HG03457 (cell line): ENCODE measurements around the gene RPRD1B.

Source experiments
- ATAC-seq: cut with Tn5 transposase; IDR thresholded peaks from one replicate; pipeline ENCODE4 v1.9.1; 2021; ENCODE audit warnings: moderate number of reproducible peaks; ENCODE audit not compliant: unreplicated experiment

RPRD1B gene

GRCh38 chr20:38034961-38035360, 1.4 kb downstream of the RPRD1B start:
- no peak for ATAC-seq

- no peak for ATAC-seq
Measured at GRCh38 chr20:38036366-38036765, 2.8 kb downstream of the RPRD1B start.

DNA sequence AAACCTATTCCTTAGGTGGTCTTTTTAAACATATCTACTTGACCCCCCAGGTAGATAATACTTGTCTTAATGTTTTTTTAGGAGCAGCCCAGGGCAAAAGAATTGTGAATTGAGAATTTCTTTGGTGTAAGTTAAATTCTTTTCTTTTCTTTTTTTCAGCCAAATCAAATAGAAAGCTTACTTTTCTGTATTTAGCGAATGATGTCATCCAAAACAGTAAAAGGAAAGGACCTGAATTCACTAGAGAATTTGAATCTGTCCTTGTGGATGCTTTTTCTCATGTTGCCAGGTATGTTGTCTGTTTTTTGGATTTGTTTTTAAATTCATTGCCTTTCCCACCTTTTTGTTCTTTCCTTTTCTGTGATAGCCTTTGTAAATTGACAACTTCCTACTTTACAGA, 6.7 kb downstream of the RPRD1B start:
- no peak for ATAC-seq

DNA sequence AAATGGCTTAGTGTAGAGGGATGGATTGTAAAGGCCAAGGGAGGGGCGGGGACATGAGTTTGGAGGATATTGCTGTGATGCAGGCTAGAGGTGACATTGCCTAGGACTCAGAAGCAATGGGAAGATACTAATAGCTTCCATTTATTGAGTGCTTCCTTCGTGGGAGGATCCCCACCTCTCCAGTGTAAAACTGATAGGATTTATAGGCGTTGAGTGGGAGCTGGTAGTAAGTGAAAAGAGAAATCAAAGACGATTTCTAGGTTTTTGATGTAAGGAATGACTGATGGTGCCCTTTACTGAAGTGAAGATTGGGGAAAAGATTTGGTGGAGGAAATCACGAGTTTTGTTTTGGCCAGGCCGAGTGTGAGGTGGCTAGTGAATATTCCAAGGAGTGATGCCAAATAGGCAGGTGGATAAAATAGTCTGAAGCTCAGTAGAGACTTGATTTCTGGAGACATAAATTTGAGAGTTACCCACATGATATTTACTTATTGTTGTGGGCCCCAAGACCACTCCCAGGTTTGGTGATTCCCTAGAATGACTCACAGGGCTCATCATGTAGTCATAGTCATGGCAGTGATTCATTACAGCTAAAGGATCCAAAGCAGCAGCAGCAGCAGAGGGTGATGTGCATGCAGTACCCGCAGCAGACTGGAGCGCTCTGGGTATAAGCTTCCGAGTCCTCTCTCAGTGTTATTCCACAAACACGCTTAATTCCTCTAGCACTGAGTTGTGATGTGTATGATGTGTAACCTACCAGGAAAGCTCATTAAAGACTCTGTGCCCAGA, 10.2 kb downstream of the RPRD1B start:
- no peak for ATAC-seq

- no peak for ATAC-seq
Measured at GRCh38 chr20:38044685-38045084, 11.1 kb downstream of the RPRD1B start.

GRCh38 chr20:38046572-38046971, 13.0 kb downstream of the RPRD1B start:
- ATAC-seq, result no peak

DNA sequence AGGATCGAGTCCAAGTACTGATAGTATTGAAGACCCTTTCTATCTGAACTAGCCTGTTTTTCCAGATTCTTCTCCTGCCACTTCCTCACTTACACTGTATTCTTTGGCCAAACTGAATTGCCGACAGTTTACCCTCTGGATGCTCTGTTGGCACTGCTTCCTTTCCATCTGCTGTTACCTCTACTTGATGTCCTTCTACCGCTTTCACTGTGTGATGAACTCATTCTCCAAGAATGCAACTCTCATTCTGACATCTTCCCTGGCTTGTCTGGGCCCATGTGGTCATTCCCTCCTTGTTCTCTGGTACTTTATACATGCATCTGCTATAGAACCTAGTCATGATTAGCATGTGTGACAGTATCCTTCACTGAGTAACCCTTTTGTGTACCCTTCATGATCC, 16.3 kb downstream of the RPRD1B start:
- ATAC-seq, result no peak

DNA sequence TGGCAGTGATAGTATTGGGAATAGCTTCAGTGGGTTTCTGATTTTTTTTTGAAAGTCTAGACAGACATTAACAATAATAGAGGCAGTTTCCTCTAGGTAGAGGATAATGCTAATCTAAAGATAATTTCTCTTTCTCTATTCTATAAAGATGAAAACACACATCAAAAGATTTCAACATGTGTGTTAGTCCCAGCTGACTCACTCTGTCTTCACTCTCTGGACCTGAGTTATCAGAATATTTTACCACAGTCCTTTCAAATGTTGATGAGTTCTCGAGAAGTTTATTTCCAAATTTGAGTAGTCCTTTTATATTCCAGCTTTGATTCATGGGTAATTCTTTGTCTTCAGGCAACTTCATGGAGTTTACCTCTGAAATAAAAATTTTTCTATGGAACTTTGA, 17.1 kb downstream of the RPRD1B start:
- no peak for ATAC-seq

DNA sequence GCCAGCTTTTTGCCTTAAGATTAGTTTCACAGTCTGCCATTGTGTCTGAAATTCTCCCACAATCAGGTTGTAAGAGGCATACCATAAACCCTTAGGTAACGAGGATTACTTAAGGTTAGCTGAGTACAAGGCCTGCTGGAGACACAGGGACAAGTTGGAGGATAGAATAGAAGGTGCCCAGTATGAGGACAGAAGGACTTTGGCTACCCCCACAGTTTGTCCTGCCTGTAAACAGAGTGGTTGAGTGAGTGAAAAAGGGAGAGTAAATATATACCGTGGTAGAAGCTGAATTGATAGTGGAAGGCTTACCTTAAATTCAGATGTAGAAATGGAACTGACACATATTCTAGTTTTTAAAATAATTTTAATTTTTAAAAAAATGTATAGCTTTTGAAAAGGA, 19.3 kb downstream of the RPRD1B start:
- ATAC-seq, result no peak

- no peak for ATAC-seq
Measured at GRCh38 chr20:38054647-38055046, 21.1 kb downstream of the RPRD1B start.

GRCh38 chr20:38055294-38055693, 21.7 kb downstream of the RPRD1B start:
- ATAC-seq, result no peak

DNA sequence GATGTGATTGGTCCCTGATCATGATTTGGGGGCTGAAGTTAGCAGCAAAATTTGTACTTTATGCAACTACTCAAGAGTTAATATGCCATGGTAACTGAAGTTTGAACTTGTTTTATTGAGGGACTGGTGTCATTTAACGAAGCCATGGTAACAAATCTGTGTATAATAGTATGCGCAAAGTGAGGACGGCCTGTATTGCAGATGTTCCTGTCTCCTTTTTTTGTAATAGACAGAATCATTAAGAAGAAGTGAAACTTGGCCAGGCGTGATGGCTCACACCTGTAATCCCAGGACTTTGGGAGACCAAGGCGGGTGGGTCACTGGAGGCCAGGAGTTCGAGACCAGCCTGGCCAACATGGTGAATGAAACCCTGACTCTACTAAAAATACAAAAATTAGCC, 22.3 kb downstream of the RPRD1B start:
- ATAC-seq, result no peak

- ATAC-seq, result no peak
Measured at GRCh38 chr20:38057351-38057972, 23.9 kb downstream of the RPRD1B start.

- no peak for ATAC-seq
Measured at GRCh38 chr20:38059832-38060231, 26.3 kb downstream of the RPRD1B start.

GRCh38 chr20:38060536-38060935, 27.0 kb downstream of the RPRD1B start:
- no peak for ATAC-seq

GRCh38 chr20:38061109-38061508, 27.6 kb downstream of the RPRD1B start:
- no peak for ATAC-seq

DNA sequence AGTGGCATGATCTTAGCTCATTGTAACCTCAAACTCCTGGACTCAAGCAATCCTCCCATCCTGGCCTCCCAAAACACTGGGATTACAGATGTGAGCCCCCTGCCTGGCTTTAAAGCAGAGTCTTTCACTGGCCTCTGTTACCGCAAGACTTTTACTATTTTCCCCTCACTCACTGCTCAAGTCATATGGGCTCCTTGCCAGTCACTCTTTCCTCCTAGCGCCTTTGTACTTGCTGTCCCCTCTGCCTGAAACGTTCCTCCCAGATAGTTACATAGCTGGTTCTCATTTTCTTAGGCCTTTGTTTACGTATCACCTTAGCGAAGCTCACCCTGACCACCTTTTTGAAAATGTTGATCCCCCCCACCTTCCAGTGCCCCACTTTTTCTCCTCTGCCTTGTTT, 29.3 kb downstream of the RPRD1B start:
- ATAC-seq, result no peak

- ATAC-seq, result no peak
Measured at GRCh38 chr20:38063911-38064530, 30.5 kb downstream of the RPRD1B start.

DNA sequence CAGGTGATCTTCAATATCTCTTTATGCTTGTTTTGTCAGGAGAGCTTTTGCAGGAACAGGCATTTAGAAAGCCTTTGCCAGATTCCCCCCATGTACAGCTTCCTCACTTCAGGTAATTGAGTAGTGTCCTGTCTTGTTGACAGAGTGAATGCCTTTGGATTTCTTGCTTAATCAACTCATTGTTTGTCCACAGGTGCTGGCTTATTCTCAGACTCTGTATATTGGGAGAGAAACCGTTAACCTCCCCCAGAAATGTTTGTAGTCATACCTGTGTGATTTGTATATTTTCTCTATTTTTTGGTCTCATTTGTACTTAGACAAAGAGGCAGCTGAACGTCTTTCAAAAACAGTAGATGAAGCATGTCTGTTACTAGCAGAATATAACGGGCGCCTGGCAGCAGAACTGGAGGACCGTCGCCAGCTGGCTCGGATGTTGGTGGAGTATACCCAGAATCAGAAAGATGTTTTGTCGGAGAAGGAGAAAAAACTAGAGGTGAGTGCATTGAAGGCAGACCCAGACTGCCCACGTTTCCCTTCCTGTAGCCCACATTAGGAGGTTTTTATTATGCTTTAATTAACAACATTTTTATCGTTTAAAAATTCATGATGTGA, 32.3 kb downstream of the RPRD1B start:
- ATAC-seq, result no peak

- ATAC-seq, result no peak
Measured at GRCh38 chr20:38066969-38067716, 33.6 kb downstream of the RPRD1B start.

DNA sequence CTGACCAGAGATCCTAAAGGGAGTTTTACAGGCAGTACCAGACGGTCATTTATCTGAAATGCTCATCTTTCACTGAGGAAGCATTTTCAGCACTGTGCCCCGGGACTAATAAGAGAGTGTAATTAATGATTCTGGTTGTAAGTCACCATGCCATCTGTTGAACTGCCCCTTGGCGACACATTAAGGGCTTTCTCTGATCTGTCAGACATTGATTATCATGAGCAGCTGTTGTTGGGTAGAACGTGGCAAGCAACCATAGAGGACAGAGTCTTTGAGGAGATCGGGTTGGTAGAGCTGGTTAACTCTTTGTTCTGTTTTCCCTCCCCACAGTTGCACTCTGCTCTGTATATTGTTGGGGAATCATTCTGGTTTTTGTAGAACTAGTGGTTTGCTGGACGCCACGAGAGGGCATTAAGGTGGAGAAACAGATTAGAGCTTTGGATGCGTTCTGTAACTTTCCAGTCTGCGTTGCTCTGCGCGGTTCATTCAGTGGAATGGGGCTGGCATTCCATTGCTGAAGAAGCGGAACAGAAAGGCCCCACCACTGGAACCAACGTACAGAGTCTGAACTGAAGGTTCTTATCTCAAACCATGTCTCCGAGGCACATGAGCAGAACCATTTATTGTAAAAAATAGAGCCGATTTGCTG, 34.3 kb downstream of the RPRD1B start:
- ATAC-seq, result no peak
